Stomach (tissue), 4 donors: ENCODE measurements around the gene CETN1.

Source experiments
- CTCF ChIP-seq, 7 experiments: fragments of 450-650 bp in 4 of 7; fragments of 200-600 bp in 3 of 7; sonication (generic) in 3 of 7; IDR thresholded peaks; one replicate each; pipeline ENCODE4 v1.5.1; 2016 to 2019; ENCODE audit warnings: antibody characterized with exemption in 7 of 7, control low read depth in 2 of 7, mild to moderate bottlenecking in 1 of 7
- POLR2A ChIP-seq, 4 donors: fragments of 450-650 bp; IDR thresholded peaks; one replicate each; pipeline ENCODE4 v1.6.1; 2016; ENCODE audit warnings: antibody characterized with exemption in 4 of 4, control low read depth in 2 of 4, mild to moderate bottlenecking in 1 of 4, moderate library complexity in 1 of 4

- no peak for TF ChIP-seq POLR2A (IDR thresholded peaks at IDR 0.05)
- TF ChIP-seq CTCF (IDR thresholded peaks at IDR 0.05) = no peak
Measured at GRCh38 chr18:614193-614592, 34.0 kb downstream of the CETN1 start.
